Jurkat, Clone E6-1 (cell line): ENCODE results near the gene ADGRG7.
"Not testable (repeated sequence)": the region's sequence is repeated elsewhere in the genome, so short reads cannot be mapped to it uniquely, and the experiment has no call there.

Source experiments
- DNase-seq: peaks from one replicate; pipeline ENCODE4 v3.0.0-alpha.2; 2011; ENCODE audit warnings: low read depth, low spot score
- H3K4me3 ChIP-seq: 2 replicates; pipeline ENCODE4 v1.5.1; 2011; ENCODE audit warnings: mild to moderate bottlenecking, low read length, control low read depth, moderate library complexity

ADGRG7 gene

DNA sequence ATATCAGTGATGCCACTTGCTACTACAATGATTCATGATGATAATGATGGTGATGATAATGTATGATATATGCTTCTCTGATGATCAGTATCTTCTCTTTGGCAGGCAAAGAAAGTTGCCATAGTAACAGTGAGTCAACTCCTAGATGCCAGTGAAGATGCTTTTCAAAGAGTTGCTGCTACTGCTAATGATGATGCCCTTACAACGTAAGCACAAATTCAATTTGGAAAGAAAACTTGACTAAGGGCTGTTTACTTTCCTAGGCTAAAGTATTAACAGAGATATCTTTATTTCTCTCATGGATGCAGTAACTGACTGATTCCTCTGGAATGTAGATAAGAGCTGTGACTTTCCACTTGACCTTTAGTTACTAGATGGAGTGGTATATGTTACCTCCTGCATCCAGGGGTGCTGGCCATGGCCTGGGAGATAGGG is 27.8 kb downstream of the ADGRG7 start:
- no peak for DNase-seq
- H3K4me3 ChIP-seq, result no peak overlapping the region

DNA sequence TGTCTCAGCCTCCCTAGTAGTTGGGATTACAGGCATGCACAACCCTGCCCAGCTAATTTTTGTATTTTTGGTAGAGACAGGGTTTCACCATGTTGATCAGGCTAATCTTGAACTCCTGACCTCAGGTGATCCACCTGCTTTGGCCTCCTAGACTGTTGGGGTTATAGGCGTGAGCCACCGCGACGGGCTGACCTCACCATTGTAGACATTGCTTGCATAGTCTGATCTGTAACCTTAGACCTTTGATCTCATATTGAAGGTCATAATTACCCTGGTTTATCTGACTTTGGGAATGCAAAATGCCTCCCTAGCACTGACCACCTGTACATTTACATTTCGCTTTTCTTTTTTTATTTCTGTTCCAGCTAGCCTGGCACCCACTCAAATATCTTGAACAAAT is 31.2 kb downstream of the ADGRG7 start:
- DNase-seq, result no peak
- H3K4me3 ChIP-seq, result no peak overlapping the region

DNA sequence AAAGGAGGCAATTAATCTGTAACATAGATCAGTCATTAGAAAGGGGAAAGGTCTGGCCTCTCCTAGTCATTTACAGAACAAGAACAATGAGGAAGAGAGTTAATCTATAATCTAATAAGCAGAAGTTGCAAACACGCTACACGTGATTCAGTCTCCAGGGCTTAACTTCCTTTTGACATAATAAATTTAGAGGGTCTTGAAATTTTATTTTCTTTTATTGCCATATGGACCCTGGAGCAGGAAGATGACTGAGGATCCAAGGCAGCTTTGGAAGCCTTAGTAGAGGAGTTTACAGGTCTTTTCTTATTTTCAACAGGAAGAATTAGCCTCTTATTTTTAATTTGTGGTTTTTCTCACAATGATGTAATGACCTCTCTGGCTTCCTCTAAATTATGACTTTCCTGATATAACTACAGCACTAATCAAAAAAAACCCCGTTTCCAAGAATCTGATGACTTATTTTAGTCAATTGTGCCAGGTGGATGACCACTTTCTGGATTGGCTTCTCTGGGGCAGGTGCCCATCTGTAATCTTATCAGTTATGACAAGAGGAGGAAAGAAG is 32.2 kb downstream of the ADGRG7 start:
- no peak overlapping the region for H3K4me3 ChIP-seq
- DNase-seq, result no peak

DNA sequence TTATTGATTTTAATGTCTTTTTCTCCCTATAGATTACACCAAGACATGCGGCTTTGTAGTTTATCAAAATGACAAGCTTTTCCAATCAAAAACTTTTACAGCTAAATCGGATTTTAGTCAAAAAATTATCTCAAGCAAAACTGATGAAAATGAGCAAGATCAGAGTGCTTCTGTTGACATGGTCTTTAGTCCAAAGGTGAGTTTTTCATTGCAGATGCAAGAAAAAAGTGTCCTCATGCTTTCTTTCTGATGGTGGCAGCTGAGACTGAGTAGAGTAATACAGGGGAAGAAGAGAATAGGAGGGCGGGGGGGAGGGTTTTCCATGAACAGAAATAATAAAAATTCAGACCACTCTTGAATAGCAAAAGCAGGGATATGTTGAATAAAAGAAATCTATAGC is 36.5 kb downstream of the ADGRG7 start:
- no peak overlapping the region for H3K4me3 ChIP-seq
- DNase-seq, result no peak

DNA sequence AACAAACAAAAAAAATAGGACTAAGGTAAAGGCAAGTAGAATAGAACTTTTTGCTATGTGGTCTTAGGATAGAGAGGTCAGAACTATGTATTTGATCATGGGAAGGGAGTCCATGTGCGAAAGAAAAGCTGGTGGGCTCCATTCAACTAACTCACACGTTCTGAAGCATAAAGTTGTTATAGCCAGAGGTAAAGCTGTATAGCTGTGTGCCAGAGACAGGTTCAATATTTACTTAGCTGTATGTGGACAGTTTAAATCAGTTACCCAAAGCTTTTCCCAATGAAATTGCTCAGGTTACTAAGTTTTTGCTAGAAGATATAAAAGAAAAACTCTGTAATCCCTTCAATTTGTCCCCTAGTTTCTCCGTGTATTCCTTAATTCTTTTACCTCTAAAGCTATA is 37.8 kb downstream of the ADGRG7 start:
- H3K4me3 ChIP-seq, result no peak overlapping the region
- DNase-seq, result no peak

DNA sequence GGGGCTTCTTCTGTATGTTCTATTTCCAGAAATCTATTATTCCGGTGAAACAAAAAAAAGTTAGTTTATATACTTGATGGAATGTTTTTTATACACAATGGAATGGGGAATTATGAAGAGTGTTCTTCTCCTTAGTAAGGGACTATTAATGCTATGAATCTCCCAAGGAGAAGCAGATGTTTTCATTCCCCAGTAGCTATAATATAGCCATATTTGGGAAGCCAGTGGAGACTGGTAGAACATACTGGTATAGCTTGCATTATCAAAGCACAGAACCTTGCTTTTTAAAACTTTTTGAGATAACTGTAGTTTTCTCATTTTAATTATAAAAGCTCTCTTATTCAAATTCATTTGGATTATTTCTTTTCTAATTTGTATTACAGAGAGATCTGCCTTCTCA is 38.3 kb downstream of the ADGRG7 start:
- no peak for DNase-seq
- H3K4me3 ChIP-seq, result no peak overlapping the region

DNA sequence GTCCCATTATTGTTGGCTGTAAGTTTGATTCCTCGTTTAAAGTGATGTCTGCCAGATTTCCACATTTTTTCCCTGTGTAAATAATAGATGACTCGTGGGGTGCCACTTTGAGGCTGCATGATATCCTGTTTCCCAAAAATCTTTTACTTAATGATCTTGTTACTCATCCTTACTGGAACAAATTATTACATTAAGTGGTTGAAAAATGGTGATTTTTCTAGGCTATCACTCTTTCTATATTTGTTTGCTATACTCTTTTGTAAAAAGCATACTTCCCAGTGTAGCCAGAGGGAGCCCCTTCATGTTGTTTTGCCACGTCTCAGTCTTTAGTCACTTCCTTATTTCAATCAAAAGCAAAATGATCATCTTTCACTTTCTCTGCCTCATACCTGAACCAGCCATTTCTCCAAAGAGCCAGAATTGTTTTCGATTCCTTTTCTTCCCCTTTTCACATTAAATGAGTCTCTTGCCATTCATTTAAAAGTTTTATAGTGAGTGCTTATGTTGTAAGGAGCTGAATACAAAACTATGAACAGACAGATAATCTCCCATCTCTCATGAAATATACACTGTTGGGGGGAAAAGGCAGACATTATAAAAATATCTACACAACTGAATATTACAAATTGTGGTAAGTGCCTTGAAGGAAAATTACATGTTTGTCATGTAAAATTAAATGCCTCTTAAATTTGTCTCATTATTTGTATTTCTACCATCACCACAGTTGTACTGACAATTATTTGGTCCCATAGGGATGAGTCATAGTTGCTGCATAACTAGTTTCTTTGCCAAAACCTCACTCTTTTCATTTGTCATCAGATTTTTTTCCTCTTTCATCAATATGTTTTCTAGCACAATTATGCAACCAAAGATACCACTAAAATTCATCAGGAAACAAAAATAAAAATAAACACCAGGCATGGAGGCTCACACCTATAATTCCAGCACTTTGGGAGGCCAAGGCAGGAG is 41.5 kb downstream of the ADGRG7 start:
- DNase-seq, result peak; percentile 6
- H3K4me3 ChIP-seq, result no peak overlapping the region

DNA sequence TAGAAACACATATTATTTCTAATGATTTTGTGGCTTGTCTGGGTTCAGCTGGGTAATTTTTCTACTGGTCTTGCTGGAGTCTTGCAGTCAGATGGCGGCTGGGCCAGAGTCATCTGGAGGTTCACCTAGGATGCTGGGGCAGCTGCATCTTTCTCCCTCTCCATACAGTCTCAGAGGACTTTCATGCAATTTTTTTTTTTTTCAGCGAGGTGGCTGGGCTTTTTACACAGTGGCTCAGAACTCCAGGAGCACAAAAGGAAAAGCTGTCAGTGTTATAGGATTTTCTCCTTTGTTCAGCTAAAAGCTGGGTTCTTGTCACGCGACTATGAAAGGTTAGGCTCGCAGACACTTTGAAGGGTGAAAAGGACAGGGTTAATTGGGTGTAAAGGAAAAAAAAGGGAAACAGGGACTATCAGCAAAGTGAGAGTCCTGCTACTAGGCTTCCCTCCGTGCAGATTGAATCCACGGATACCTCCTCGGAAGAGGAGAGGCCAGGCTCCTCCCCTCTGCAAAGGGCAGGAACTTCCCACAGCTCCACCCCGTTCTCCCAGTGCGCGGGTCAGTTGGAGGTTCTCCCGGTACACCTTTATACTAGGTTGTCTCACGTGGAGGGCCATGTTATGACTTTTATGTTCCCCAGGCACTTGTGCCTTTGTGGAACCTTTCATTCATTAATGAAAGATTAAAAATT is 44.3 kb downstream of the ADGRG7 start:
- no peak for DNase-seq

DNA sequence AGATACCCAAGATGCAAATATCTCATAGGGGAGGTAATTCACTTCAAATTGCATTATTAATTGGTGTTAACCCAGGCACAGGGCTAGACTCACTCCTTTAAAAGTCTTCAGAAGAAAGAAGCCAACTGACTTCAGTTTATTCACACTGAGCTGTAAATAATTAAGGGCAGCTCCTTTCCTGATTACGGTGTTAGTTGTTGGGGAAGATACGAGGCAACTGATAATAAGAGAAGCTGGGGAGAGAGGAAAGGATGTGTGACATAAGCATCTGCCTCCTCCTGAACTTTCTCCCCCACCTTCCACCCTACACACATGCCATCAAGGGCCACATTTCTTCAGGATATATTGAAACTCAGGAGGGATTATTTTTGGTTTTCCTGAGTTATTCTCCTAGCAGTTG is 47.5 kb downstream of the ADGRG7 start:
- no peak overlapping the region for H3K4me3 ChIP-seq
- no peak for DNase-seq

More for the DNA sequence above, 44.3 kb downstream of the ADGRG7 start:
- no peak overlapping the region for H3K4me3 ChIP-seq

DNA sequence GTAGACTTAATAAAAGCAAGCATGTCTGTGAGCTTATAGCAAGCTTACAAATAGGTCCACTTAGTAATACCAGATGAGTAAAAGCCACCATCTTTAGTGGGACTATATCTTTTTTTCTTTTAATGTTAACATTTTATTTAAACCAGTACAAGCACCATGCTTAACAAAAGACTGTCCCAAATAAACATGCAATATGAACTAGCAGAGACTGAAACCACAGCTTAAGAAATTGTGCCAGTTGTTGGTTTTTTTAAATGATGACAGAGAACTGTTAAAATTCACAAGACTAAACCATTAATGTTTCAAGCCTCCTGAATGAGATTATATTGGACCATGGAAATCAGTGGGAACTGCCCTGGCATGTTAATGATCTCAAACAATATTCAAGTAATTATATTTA is 51.9 kb downstream of the ADGRG7 start:
- DNase-seq, H3K4me3 ChIP-seq: not testable (repeated sequence)

DNA sequence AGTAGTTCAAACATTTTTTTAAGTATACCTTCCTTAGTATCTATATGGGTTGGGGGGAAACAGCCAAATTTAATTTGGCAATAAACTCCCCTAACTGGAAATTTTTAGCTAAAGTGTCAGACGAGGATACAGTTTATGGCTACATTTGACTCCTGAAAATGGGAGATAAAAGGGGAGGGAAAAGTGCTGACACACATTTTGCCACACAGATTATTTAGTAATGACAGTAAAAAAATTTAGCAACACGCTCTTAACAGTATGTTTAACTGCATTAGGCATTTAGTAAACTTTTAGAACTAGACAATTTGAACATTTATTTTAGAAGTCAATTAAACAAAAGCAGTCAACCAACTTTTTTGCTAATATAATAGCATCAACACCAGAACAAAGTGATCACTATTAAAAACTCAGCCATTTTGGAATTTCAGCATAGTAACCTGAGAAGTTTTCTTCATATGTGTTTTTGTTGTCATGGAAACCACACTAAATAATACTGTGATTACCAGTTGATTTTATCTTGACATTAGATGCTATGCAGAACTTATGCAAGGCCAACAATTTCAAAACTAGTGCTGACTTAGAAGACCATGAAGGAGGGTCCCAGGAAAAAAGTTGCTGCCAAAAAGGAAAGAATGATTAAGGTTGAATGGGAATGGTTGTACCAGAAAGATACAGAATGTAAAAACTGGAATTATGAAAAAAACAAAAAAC is 52.9 kb downstream of the ADGRG7 start:
- H3K4me3 ChIP-seq, result no peak overlapping the region
- DNase-seq, result no peak

DNA sequence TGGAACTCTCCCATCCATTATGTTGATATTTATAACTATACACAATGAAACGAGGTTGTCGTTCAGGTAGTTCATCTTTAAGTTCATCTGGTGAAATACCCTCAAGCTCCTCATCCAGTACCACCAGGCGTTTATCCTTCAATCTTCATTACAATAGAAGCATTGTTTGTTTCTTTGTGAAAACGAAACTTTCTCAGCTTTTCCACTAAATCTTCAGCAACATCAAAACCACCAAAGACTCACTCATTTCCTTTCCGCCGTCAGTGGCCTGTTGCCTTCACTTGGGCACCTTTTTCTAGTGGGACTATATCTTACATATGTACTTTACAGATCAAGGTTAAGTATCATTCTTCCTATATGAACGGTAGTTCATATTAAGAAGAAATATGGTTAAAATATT is 55.8 kb downstream of the ADGRG7 start:
- DNase-seq, result peak; percentile 24
- H3K4me3 ChIP-seq, result no peak overlapping the region

DNA sequence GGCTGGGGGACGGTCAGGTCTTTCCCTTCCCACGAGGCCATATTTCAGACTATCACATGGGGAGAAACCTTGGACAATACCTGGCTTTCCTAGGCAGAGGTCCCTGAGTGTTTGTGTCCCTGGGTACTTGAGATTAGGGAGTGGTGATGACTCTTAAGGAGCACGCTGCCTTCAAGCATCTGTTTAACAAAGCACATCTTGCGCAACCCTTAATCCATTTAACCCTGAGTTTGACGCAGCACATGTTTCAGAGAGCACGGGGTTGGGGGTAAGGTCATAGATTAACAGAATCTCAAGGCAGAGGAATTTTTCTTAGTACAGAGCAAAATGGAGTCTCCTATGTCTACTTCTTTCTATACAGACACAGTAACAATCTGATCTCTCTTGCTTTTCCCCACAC is 57.3 kb downstream of the ADGRG7 start:
- H3K4me3 ChIP-seq, DNase-seq: not testable (repeated sequence)

DNA sequence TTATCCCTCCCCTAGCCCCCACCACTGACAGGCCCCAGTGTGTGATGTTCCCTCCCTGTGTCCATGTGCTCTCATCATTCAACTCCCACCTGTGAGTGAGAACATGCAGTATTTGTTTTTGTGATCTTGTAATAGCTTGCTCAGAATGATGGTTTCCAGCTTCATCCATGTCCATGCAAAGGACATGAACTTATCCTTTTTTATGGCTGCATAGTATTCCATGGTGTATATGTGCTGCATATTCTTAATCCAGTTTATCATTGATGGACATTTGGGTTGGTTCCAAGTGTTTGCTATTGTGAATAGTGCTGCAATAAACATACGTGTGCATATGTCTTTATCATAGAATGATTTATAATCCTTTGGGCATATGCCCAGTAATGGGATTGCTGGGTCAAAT is 57.9 kb downstream of the ADGRG7 start:
- H3K4me3 ChIP-seq, DNase-seq: not testable (repeated sequence)

DNA sequence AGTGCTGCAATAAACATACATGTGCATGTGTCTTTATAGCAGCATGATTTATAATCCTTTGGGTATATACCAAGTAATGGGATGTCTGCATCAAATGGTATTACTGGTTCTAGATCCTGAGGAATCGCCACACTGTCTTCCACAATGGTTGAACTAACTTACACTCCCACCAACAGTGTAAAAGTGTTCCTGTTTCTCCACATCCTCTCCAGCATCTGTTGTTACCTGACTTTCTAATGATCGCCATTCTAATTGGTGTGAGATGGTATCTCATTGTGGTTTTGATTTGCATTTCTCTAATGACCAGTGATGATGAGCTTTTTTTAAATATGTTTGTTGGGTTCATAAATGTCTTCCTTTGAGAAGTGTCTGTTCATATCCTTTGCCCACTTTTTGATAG is 61.6 kb downstream of the ADGRG7 start:
- not testable (repeated sequence) for H3K4me3 ChIP-seq, DNase-seq

DNA sequence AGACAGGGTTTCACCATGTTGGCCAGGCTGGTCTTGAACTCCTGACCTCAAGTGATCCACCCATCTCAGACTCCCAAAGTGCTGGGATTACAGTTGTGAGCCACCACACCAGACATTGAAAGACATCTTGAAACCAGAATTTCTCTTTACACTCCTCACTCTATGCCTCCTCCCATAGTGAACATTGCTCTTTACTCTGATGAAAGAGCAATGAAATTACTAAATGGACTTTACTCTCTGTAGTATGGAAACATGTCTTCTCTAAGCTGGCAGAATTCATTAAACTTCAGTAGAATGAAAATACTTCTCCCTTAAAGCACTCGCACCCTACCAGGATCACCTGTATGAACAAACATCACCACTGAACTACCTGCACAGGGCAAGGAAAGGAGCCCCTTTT is 72.1 kb downstream of the ADGRG7 start:
- DNase-seq, result no peak
- H3K4me3 ChIP-seq, result no peak overlapping the region

DNA sequence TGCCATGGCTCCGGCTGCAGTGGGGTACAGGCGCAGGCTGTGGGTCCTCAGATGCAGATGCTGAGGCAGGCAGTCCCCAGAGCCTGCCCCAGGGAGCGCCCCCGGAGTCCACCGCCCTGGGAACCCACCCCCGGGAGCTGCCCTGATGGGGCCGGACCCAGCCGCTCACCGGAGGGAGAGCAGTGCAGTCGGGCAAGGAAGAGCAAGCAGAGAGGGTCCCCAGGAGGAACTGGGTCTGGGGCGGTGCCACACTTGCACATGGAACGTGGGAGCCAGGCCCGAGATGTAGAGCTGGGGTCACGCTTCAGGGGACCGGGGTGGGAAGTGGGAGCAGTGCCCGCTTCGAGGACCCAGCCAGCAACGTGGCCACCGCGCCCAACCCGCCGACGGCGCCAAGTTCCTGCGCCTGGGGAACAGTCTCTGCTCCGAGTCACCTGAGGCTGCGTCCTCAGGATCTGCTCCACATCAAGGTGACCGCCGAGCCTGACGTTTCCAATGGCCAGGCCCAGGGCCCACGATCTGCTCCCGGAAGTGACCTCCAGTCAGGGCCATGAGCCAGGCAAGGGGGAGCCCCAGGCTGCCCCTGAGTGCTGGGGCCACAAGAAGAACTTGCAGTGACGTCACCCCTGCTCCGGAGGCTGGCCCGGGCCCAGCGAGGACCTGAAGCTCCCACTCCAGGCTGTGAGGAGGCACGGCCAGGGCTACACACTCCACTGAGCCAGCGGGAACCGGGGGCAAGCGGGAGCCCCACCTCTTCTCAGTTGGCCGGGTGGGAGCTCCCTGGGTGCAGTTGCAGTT is 72.9 kb downstream of the ADGRG7 start:
- no peak for DNase-seq
- H3K4me3 ChIP-seq, result no peak overlapping the region

DNA sequence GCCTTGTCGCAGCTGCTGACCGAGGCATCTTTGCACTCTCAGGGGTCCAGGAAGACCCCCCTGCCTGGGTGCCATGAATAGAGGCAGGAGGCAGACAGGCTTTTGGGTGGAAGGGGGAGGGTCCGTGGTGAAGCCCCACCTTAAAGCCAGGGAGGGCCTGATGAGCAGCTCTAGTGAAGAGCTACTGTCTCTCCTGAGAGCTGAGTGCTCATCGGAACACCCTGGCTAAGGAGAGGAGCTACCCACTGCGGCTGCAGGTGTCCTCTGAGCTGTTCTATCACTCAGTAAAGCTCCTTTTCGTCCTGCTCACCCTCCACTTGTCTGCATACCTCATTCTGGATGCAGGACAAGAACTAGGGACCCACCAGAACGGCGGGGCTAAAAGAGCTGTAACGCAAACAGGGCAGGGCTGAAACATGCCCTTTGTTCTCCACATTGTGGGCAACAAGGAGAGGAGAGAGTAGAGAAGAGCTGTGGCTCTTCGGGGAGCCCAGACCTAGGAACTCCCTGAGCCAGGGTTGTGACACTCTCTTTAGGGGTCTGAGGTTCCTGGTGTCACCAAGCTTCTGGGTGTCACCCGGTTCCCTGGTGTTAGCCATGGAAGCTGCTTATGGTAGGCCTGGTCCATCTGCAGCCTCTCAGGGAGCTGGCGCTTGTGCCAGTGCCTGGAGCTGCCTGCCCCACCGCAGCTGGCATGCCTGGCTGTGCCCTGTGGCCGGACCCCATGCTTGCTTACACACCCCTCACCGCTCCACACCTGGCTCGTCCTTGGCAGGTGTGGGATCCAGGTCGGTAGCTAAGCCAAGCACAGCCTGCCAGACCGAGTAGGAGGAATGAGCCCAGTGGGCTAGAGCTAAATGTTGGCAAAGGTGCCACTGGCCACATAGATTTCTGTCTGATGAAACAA is 73.7 kb downstream of the ADGRG7 start:
- no peak overlapping the region for H3K4me3 ChIP-seq
- DNase-seq, result no peak
